GM12878 (cell line): ENCODE measurements around the gene MIER1.

ENCODE experiments used
- CBFB ChIP-seq: IDR thresholded peaks from 2 replicates; pipeline ENCODE4 v1.6.1; 2016; ENCODE audit warnings: antibody characterized with exemption, low read depth
- CBX5 ChIP-seq: sonication (generic); IDR thresholded peaks from 2 replicates; pipeline ENCODE4 v1.6.1; 2016; ENCODE audit warnings: low read depth, moderate library complexity, mild to moderate bottlenecking, inconsistent platforms
- CTCF ChIP-seq, 3 experiments: IDR thresholded peaks in 2 of 3; conservative IDR thresholded peaks in 1 of 3; 2 replicates each; pipeline ENCODE4 v1.5.1; 2011; ENCODE audit warnings: low read depth in 3 of 3, low read length in 3 of 3, mild to moderate bottlenecking in 3 of 3, control low read depth in 2 of 3, moderate library complexity in 2 of 3, inconsistent platforms in 1 of 3, mixed read lengths in 1 of 3; ENCODE audit not compliant: control insufficient read depth in 2 of 3, insufficient read depth in 1 of 3; ENCODE audit errors: extremely low read depth in 1 of 3
- EP300 ChIP-seq, 2 experiments: fragments of 150-350 bp in 1 of 2; IDR thresholded peaks; 2 replicates each; pipeline ENCODE4 v1.6.1; 2011 to 2012; ENCODE audit warnings: low read depth in 2 of 2, low read length in 2 of 2, borderline replicate concordance in 1 of 2, improper control_type of control experiment in 1 of 2, inconsistent platforms in 1 of 2; ENCODE audit not compliant: control insufficient read depth in 1 of 2
- FOXM1 ChIP-seq: IDR thresholded peaks from 2 replicates; pipeline ENCODE4 v1.6.1; 2012; ENCODE audit warnings: low read depth, mild to moderate bottlenecking, inconsistent platforms, low read length, moderate library complexity
- NR2C1 ChIP-seq: fragments of 450-650 bp; IDR thresholded peaks from 2 replicates; pipeline ENCODE4 v1.6.1; 2017; ENCODE audit warnings: antibody characterized with exemption, mild to moderate bottlenecking, moderate library complexity
- POLR2A ChIP-seq: IDR thresholded peaks from 2 replicates; pipeline ENCODE4 v1.6.1; 2011; ENCODE audit warnings: low read depth, mild to moderate bottlenecking, low read length
- RAD21 ChIP-seq: IDR thresholded peaks from 2 replicates; pipeline ENCODE4 v1.6.1; 2011; ENCODE audit warnings: mild to moderate bottlenecking, low read depth, low read length, moderate library complexity; ENCODE audit not compliant: insufficient read depth
- ZNF24 ChIP-seq: fragments of 450-650 bp; IDR thresholded peaks from 2 replicates; pipeline ENCODE4 v1.6.1; 2017; ENCODE audit warnings: antibody characterized with exemption, mild to moderate bottlenecking
- ZSCAN29 ChIP-seq: fragments of 450-650 bp; IDR thresholded peaks from 2 replicates; pipeline ENCODE4 v1.6.1; 2017; ENCODE audit warnings: mild to moderate bottlenecking, moderate library complexity
- ZZZ3 ChIP-seq: IDR thresholded peaks from 2 replicates; pipeline ENCODE4 v1.6.1; 2011; ENCODE audit warnings: low read depth; ENCODE audit not compliant: control insufficient read depth, insufficient read length

GRCh38 chr1:66957938-66958337 lies 33.1 kb downstream of the MIER1 start:
- no peak for TF ChIP-seq ZNF24
- no peak for TF ChIP-seq POLR2A
- no peak for TF ChIP-seq EP300 (IDR thresholded peaks at IDR 0.05; ENCODE audit: borderline replicate concordance in 1 of 2, control insufficient read depth in 1 of 2, low read depth in 2 of 2, low read length in 2 of 2)
- no peak for TF ChIP-seq NR2C1
- TF ChIP-seq RAD21, result no peak
- TF ChIP-seq CTCF (IDR thresholded peaks at IDR 0.05 in 2 of 3, conservative IDR thresholded peaks at IDR 0.05 in 1 of 3; ENCODE audit: control insufficient read depth in 2 of 3, extremely low read depth in 1 of 3, insufficient read depth in 1 of 3, low read depth in 3 of 3, low read length in 3 of 3), result no peak
- TF ChIP-seq CBFB, result no peak
- no peak for TF ChIP-seq FOXM1
- TF ChIP-seq CBX5, result no peak
- no peak for TF ChIP-seq ZSCAN29
- TF ChIP-seq ZZZ3, result no peak
